ENCODE results near the gene SIPA1L3. TPM values are rescaled to one million over a fixed set of nuclear protein-coding genes. Genes with fewer than 3 reads are reported as not detected.

Gene SIPA1L3
- total RNA-seq, 2 experiments from 2014 or later = 8.9 to 9.8 TPM

GRCh38 chr19:37942516-37942902 is 35.5 kb downstream of the SIPA1L3 start:
- Mint-ChIP-seq H3K4me3 (no peak overlapping the region), H3K27ac (no peak overlapping the region), H3K36me3 (ENCODE audit: low read depth) (peaks cover 3% of the 10 kb centered on the region), H3K9me3 (no peaks in the 10 kb centered on the region), H3K4me1 (ENCODE audit: low read depth) (peaks cover 4% of the 10 kb centered on the region), H3K27me3 (no peaks in the 10 kb centered on the region)
- no peak for TF ChIP-seq CTCF (IDR thresholded peaks at IDR 0.05)
- intact Hi-C loops (cut with micrococcal nuclease) = no loop called here
- ChIA-PET POLR2A (no interaction called here), CTCF (no interaction called here)
- DNase-seq (no peak), ATAC-seq (no peak)

- ChIA-PET POLR2A (no interaction called here), CTCF (no interaction called here)
- ATAC-seq (no peak), DNase-seq (no peak)
- no peaks in the 10 kb centered on the region for H3K4me1 Mint-ChIP-seq (ENCODE audit: low read depth)
- no peaks in the 10 kb centered on the region for H3K27me3 Mint-ChIP-seq
- H3K36me3 Mint-ChIP-seq (ENCODE audit: low read depth) = peaks cover under 1% of the 10 kb centered on the region
- no peak overlapping the region for H3K27ac Mint-ChIP-seq
- no peak for TF ChIP-seq CTCF (IDR thresholded peaks at IDR 0.05)
- H3K4me3 Mint-ChIP-seq = no peak overlapping the region
- intact Hi-C loops (cut with micrococcal nuclease) = no loop called here
- no peaks in the 10 kb centered on the region for H3K9me3 Mint-ChIP-seq
Measured at GRCh38 chr19:37943480-37943879, 36.5 kb downstream of the SIPA1L3 start.

- no peak for DNase-seq
- CTCF ChIA-PET = interaction anchor here (1.3 kb wide), 1 partner anchor 44 kb away, joined by 3 read pairs; no protein-coding TSS in a partner anchor
- H3K4me3 Mint-ChIP-seq = no peak overlapping the region
- H3K27me3 Mint-ChIP-seq = no peaks in the 10 kb centered on the region
- ATAC-seq = no peak
- H3K36me3 Mint-ChIP-seq (ENCODE audit: low read depth) = peaks cover 3% of the 10 kb centered on the region
- H3K27ac Mint-ChIP-seq = no peak overlapping the region
- TF ChIP-seq CTCF (IDR thresholded peaks at IDR 0.05) = no peak
- no peaks in the 10 kb centered on the region for H3K9me3 Mint-ChIP-seq
- intact Hi-C loops (cut with micrococcal nuclease) = no loop called here
- POLR2A ChIA-PET = no interaction called here
- H3K4me1 Mint-ChIP-seq (ENCODE audit: low read depth) = no peaks in the 10 kb centered on the region
Measured at GRCh38 chr19:37946132-37946531, 39.1 kb downstream of the SIPA1L3 start.

GRCh38 chr19:37947778-37948177 is 40.8 kb downstream of the SIPA1L3 start:
- intact Hi-C loops (cut with micrococcal nuclease) = no loop called here
- Mint-ChIP-seq H3K9me3 (no peaks in the 10 kb centered on the region), H3K27ac (no peak overlapping the region), H3K27me3 (no peaks in the 10 kb centered on the region), H3K4me3 (no peak overlapping the region), H3K4me1 (ENCODE audit: low read depth) (no peaks in the 10 kb centered on the region), H3K36me3 (ENCODE audit: low read depth) (peaks cover 3% of the 10 kb centered on the region)
- ATAC-seq (no peak), DNase-seq (no peak)
- ChIA-PET CTCF (no interaction called here), POLR2A (no interaction called here)
- no peak for TF ChIP-seq CTCF (IDR thresholded peaks at IDR 0.05)

- no peaks in the 10 kb centered on the region for H3K4me1 Mint-ChIP-seq (ENCODE audit: low read depth)
- CTCF ChIA-PET = no interaction called here
Measured at GRCh38 chr19:37948362-37948761, 41.4 kb downstream of the SIPA1L3 start.

More at GRCh38 chr19:37948362-37948761, 41.4 kb downstream of the SIPA1L3 start:
- H3K36me3 Mint-ChIP-seq (ENCODE audit: low read depth) = peaks cover 3% of the 10 kb centered on the region
- intact Hi-C loops (cut with micrococcal nuclease) = no loop called here
- POLR2A ChIA-PET = no interaction called here
- ATAC-seq (no peak), DNase-seq (no peak)
- H3K9me3 Mint-ChIP-seq = no peaks in the 10 kb centered on the region
- no peak for TF ChIP-seq CTCF (IDR thresholded peaks at IDR 0.05)
- no peak overlapping the region for H3K27ac Mint-ChIP-seq
- H3K27me3 Mint-ChIP-seq = no peaks in the 10 kb centered on the region
- no peak overlapping the region for H3K4me3 Mint-ChIP-seq

All from activated CD8-positive, alpha-beta T cell treated with anti-CD3 and anti-CD28 coated beads for 36 hours (primary cell).